Common myeloid progenitor, CD34-positive (primary cell): Measurements from ENCODE around the gene ARHGAP10.

Source experiments
- CTCF ChIA-PET: fragments of 350-600 bp; sonication (Branson Sonifier 250); formaldehyde crosslinking; loops from one replicate; lab custom pipeline; 2021; ENCODE audit warnings: antibody characterized with exemption; lab: Charles Lee
- POLR2A ChIA-PET: fragments of 350-600 bp; sonication (Branson Sonifier 250); formaldehyde crosslinking; loops from one replicate; lab custom pipeline; 2021; ENCODE audit warnings: antibody characterized with exemption; lab: Charles Lee
- DNase-seq, 3 donors: peaks; one replicate each; pipeline versions ENCODE4 v3.0.0 to v3.0.0-alpha.2; 2013
- H3K27ac ChIP-seq, 2 experiments: 1 replicate in 1 of 2; 2 replicates in 1 of 2; pipeline ENCODE4 v1.7.0; 2013; ENCODE audit warnings: inconsistent platforms in 2 of 2, low read length in 2 of 2, mild to moderate bottlenecking in 2 of 2, low read depth in 1 of 2, moderate library complexity in 1 of 2; ENCODE audit not compliant: severe bottlenecking in 2 of 2, insufficient read depth in 1 of 2, poor library complexity in 1 of 2
- H3K27me3 ChIP-seq, 5 experiments: replicated peaks in 2 of 5; 1 replicate in 3 of 5; 2 replicates in 2 of 5; pipeline versions ENCODE4 v1.6.1 to v1.7.0; 2013; ENCODE audit warnings: low read length in 4 of 5, mild to moderate bottlenecking in 2 of 5, moderate library complexity in 2 of 5, inconsistent platforms in 1 of 5; ENCODE audit not compliant: insufficient read depth in 5 of 5, control insufficient read depth in 4 of 5
- H3K36me3 ChIP-seq, 4 experiments: 1 replicate in 2 of 4; 2 replicates in 2 of 4; pipeline versions ENCODE4 v1.6.1 to v1.7.0; 2013; ENCODE audit warnings: low read length in 3 of 4, control low read depth in 1 of 4, mild to moderate bottlenecking in 1 of 4; ENCODE audit not compliant: control insufficient read depth in 4 of 4, insufficient read depth in 4 of 4
- H3K4me1 ChIP-seq, 4 experiments: 1 replicate in 3 of 4; 2 replicates in 1 of 4; pipeline versions ENCODE4 v1.6.1 to v1.7.1; 2013; ENCODE audit warnings: low read length in 3 of 4, mild to moderate bottlenecking in 3 of 4, control low read depth in 1 of 4, inconsistent platforms in 1 of 4, moderate library complexity in 1 of 4; ENCODE audit not compliant: control insufficient read depth in 4 of 4, insufficient read depth in 4 of 4; ENCODE audit errors: control extremely low read depth in 1 of 4
- H3K4me3 ChIP-seq, 7 experiments: 1 replicate in 4 of 7; 2 replicates in 3 of 7; pipeline versions ENCODE4 v1.5.1 to v1.7.0; 2013; ENCODE audit warnings: mild to moderate bottlenecking in 7 of 7, low read length in 6 of 7, moderate library complexity in 6 of 7, inconsistent platforms in 2 of 7, low read depth in 2 of 7, control low read depth in 1 of 7; ENCODE audit not compliant: insufficient read depth in 4 of 7, control insufficient read depth in 1 of 7; ENCODE audit errors: extremely low read depth in 1 of 7
- H3K9me3 ChIP-seq, 5 experiments: 1 replicate in 4 of 5; 2 replicates in 1 of 5; pipeline versions ENCODE4 v1.6.1 to v1.7.1; 2013; ENCODE audit warnings: low read length in 4 of 5, mild to moderate bottlenecking in 2 of 5, inconsistent platforms in 1 of 5, low read depth in 1 of 5, moderate library complexity in 1 of 5; ENCODE audit not compliant: control insufficient read depth in 4 of 5, insufficient read depth in 2 of 5; ENCODE audit errors: control extremely low read depth in 1 of 5
- WGBS: methylation state at CpG from one replicate; pipeline ENCODE4 v1.1.5; 2013; ENCODE audit not compliant: insufficient coverage; 5-methylcytosine and 5-hydroxymethylcytosine counted together

The ARHGAP10 gene

GRCh38 chr4:147717878-147718277 is 14.0 kb upstream of the ARHGAP10 start:
- Histone ChIP-seq H3K4me1 (no peaks in the 10 kb centered on the region), H3K4me3 (no peak overlapping the region), H3K27me3 (no peaks in the 10 kb centered on the region), H3K9me3 (no peaks in the 10 kb centered on the region), H3K27ac (no peak overlapping the region), H3K36me3 (no peaks in the 10 kb centered on the region)
- no CpG with 5 or more reads among the region's 1 CpG for WGBS
- CTCF ChIA-PET = interaction anchor here (1.4 kb wide), 1 partner anchor 146 kb away, joined by 3 read pairs; no protein-coding TSS in a partner anchor
- DNase-seq = no peak
- POLR2A ChIA-PET = no interaction called here

GRCh38 chr4:147723326-147723725 is 8.6 kb upstream of the ARHGAP10 start:
- H3K27me3 ChIP-seq = no peaks in the 10 kb centered on the region
- no peak overlapping the region for H3K27ac ChIP-seq
- ChIA-PET POLR2A (no interaction called here), CTCF (interaction anchor here (3.6 kb wide), 1 partner anchor 144 kb away, joined by 12 read pairs; no protein-coding TSS in a partner anchor)
- H3K4me3 ChIP-seq = no peak overlapping the region
- no peaks in the 10 kb centered on the region for H3K9me3 ChIP-seq
- no peak for DNase-seq
- no peaks in the 10 kb centered on the region for H3K4me1 ChIP-seq
- WGBS = 76% methylated on average over 4 of the region's 5 CpGs
- no peaks in the 10 kb centered on the region for H3K36me3 ChIP-seq

GRCh38 chr4:147724468-147725201 is 7.3 kb upstream of the ARHGAP10 start:
- WGBS = 92% methylated on average over 8 of the region's 13 CpGs
- Histone ChIP-seq H3K27me3 (no peaks in the 10 kb centered on the region), H3K27ac (no peak overlapping the region), H3K9me3 (no peaks in the 10 kb centered on the region), H3K4me1 (no peaks in the 10 kb centered on the region), H3K4me3 (no peak overlapping the region), H3K36me3 (no peaks in the 10 kb centered on the region)
- ChIA-PET POLR2A (no interaction called here), CTCF (interaction anchor here (1.0 to 3.6 kb wide), 2 partner anchors 140 to 142 kb away, joined by 3 to 12 read pairs; no protein-coding TSS in a partner anchor)
- DNase-seq = no peak

GRCh38 chr4:147725673-147726072 is 6.2 kb upstream of the ARHGAP10 start:
- DNase-seq = no peak
- Histone ChIP-seq H3K9me3 (no peaks in the 10 kb centered on the region), H3K4me1 (no peaks in the 10 kb centered on the region), H3K36me3 (no peaks in the 10 kb centered on the region), H3K27ac (no peak overlapping the region), H3K27me3 (no peaks in the 10 kb centered on the region), H3K4me3 (no peak overlapping the region)
- POLR2A ChIA-PET = no interaction called here
- WGBS = 100% methylated on average over 3 of the region's 4 CpGs
- CTCF ChIA-PET = interaction anchor here (2.0 to 3.6 kb wide), 2 partner anchors 13 to 141 kb away, joined by 7 to 12 read pairs; no protein-coding TSS in a partner anchor

GRCh38 chr4:147727476-147728028 is 4.3 kb upstream of the ARHGAP10 start:
- CTCF ChIA-PET = interaction anchor here (0.8 to 1.6 kb wide), 4 partner anchors 8 to 138 kb away, joined by 3 to 7 read pairs (median 3); no protein-coding TSS in a partner anchor
- WGBS = 94% methylated on average over 2 of the region's 2 CpGs
- Histone ChIP-seq H3K27me3 (no peaks in the 10 kb centered on the region), H3K4me3 (no peak overlapping the region), H3K27ac (no peak overlapping the region), H3K36me3 (no peaks in the 10 kb centered on the region), H3K4me1 (peaks cover 1 to 12% (median 8%) of the 10 kb centered on the region in 4 experiments), H3K9me3 (no peaks in the 10 kb centered on the region)
- no peak for DNase-seq
- POLR2A ChIA-PET = no interaction called here

GRCh38 chr4:147730333-147730732 is 1.6 kb upstream of the ARHGAP10 start:
- peak in 2 of 3 donors; percentile 42 to 51 for DNase-seq
- H3K27ac ChIP-seq = no peak overlapping the region
- WGBS = no CpG with 5 or more reads among the region's 4 CpGs

More at GRCh38 chr4:147730333-147730732, 1.6 kb upstream of the ARHGAP10 start:
- Histone ChIP-seq H3K4me1 (peaks cover 9 to 28% (median 19%) of the 10 kb centered on the region in 4 experiments), H3K36me3 (no peaks in the 10 kb centered on the region), H3K4me3 (no peak overlapping the region), H3K27me3 (peaks cover 0 to 19% (median 5%) of the 10 kb centered on the region in 5 experiments), H3K9me3 (no peaks in the 10 kb centered on the region)
- ChIA-PET CTCF (interaction anchor here (0.8 to 6.6 kb wide), 4 partner anchors 17 to 135 kb away, joined by 3 to 45 read pairs (median 3); no protein-coding TSS in a partner anchor), POLR2A (no interaction called here)
